ENCODE data around the gene ZNF827.

ZNF827 gene

GRCh38 chr4:145898466-145898865, 40.2 kb downstream of the ZNF827 start:
- ChIA-PET POLR2A (no interaction called here), CTCF (no interaction called here)
- Histone ChIP-seq H3K36me3 (ENCODE audit: control insufficient read depth in 2 of 2, insufficient read depth in 1 of 2, low read length in 2 of 2) (peaks cover 0 to 13% of the 10 kb centered on the region in 2 experiments; a peak in 1 of 3 replicates), H3K4me1 (ENCODE audit: control insufficient read depth, insufficient read depth, low read length) (no peaks in the 10 kb centered on the region; the same call in 1 of the 2 replicates), H3K4me3 (ENCODE audit: low read depth, low read length) (no peak overlapping the region), H3K27ac (ENCODE audit: extremely low read depth, low read depth, low read length) (no peak overlapping the region), H3K9me3 (ENCODE audit: control insufficient read depth, insufficient read depth, low read depth, low read length) (no peaks in the 10 kb centered on the region)
- TF ChIP-seq ZNF549 (tag by site-specific recombination; IDR thresholded peaks at IDR 0.05) = no peak
- TF ChIP-seq ZNF629 (tag by site-specific recombination; IDR thresholded peaks at IDR 0.05) = no peak
- TF ChIP-seq ZNF223 (tag by site-specific recombination; IDR thresholded peaks at IDR 0.05) = no peak
- no peak for TF ChIP-seq ZNF140 (tag by site-specific recombination; IDR thresholded peaks at IDR 0.05)
- TF ChIP-seq PRDM4 (tag by site-specific recombination; IDR thresholded peaks at IDR 0.05) = no peak
- no peak for TF ChIP-seq REPIN1 (tag by site-specific recombination; IDR thresholded peaks at IDR 0.05; ENCODE audit: low read depth)
- no peak for TF ChIP-seq ZNF121 (tag by site-specific recombination; IDR thresholded peaks at IDR 0.05)
- TF ChIP-seq ZNF610 (tag by site-specific recombination; IDR thresholded peaks at IDR 0.05; ENCODE audit: borderline replicate concordance) = no peak
- no peak for TF ChIP-seq ZNF785 (tag by site-specific recombination; IDR thresholded peaks at IDR 0.05)
- TF ChIP-seq ATF2 (tag by site-specific recombination; IDR thresholded peaks at IDR 0.05; ENCODE audit: low read depth) = no peak
- TF ChIP-seq ZNF184 (tag by site-specific recombination; IDR thresholded peaks at IDR 0.05) = no peak
- TF ChIP-seq ZNF654 (tag by site-specific recombination; IDR thresholded peaks at IDR 0.05; ENCODE audit: low read depth) = no peak

GRCh38 chr4:145895056-145895455, 43.6 kb downstream of the ZNF827 start:
- Histone ChIP-seq H3K4me3 (ENCODE audit: low read depth, low read length) (no peak overlapping the region), H3K4me1 (ENCODE audit: control insufficient read depth, insufficient read depth, low read length) (no peaks in the 10 kb centered on the region; the same call in 1 of the 2 replicates), H3K9me3 (ENCODE audit: control insufficient read depth, insufficient read depth, low read depth, low read length) (no peaks in the 10 kb centered on the region), H3K27ac (ENCODE audit: extremely low read depth, low read depth, low read length) (no peak overlapping the region), H3K36me3 (ENCODE audit: control insufficient read depth in 2 of 2, insufficient read depth in 1 of 2, low read length in 2 of 2) (no peaks in the 10 kb centered on the region)
- ChIA-PET CTCF (interaction anchor here (0.6 kb wide), 1 partner anchor 9 kb away, joined by 6 read pairs; no protein-coding TSS in a partner anchor), POLR2A (no interaction called here)
- TF ChIP-seq ZNF248 (tag by site-specific recombination; IDR thresholded peaks at IDR 0.05) = no peak
- no peak for TF ChIP-seq KLF7 (tag by site-specific recombination; IDR thresholded peaks at IDR 0.05; ENCODE audit: borderline replicate concordance)
- TF ChIP-seq ZNF626 (tag by site-specific recombination; IDR thresholded peaks at IDR 0.05) = no peak
- no peak for TF ChIP-seq ZNF221 (tag by site-specific recombination; IDR thresholded peaks at IDR 0.05; ENCODE audit: borderline replicate concordance)
- TF ChIP-seq GLIS1 (tag by site-specific recombination; IDR thresholded peaks at IDR 0.05) = no peak
- TF ChIP-seq ZNF132 (tag by site-specific recombination; IDR thresholded peaks at IDR 0.05; ENCODE audit: borderline replicate concordance) = no peak
- no peak for TF ChIP-seq ZNF416 (tag by site-specific recombination; IDR thresholded peaks at IDR 0.05)
- TF ChIP-seq GLI4 (tag by site-specific recombination; IDR thresholded peaks at IDR 0.05) = no peak
- TF ChIP-seq ZNF747 (tag by site-specific recombination; IDR thresholded peaks at IDR 0.05) = no peak
- TF ChIP-seq BCL11B (tag by site-specific recombination; IDR thresholded peaks at IDR 0.05; ENCODE audit: low read depth) = no peak
- TF ChIP-seq ZNF280D (tag by site-specific recombination; IDR thresholded peaks at IDR 0.05) = no peak
- TF ChIP-seq ZNF202 (tag by site-specific recombination; IDR thresholded peaks at IDR 0.05; ENCODE audit: borderline replicate concordance) = no peak
- TF ChIP-seq ZNF843 (tag by site-specific recombination; IDR thresholded peaks at IDR 0.05) = no peak
- TF ChIP-seq ZNF223 (tag by site-specific recombination; IDR thresholded peaks at IDR 0.05) = no peak
- TF ChIP-seq ZNF785 (tag by site-specific recombination; IDR thresholded peaks at IDR 0.05) = no peak
- no peak for TF ChIP-seq ZNF433 (tag by site-specific recombination; IDR thresholded peaks at IDR 0.05; ENCODE audit: low read depth)
- no peak for TF ChIP-seq ZNF239 (tag by site-specific recombination; IDR thresholded peaks at IDR 0.05)

Data from HEK293 (cell line).